Measurements from ENCODE around the gene C4B. TPM values are rescaled to one million over a fixed set of nuclear protein-coding genes. Genes with fewer than 3 reads are reported as not detected.
"Not testable (repeated sequence)": the region's sequence is repeated elsewhere in the genome, so short reads cannot be mapped to it uniquely, and the experiment has no call there.

The C4B gene
- total RNA-seq, 2 experiments from 2014 or later: 3.5 to 5.5 TPM

DNA sequence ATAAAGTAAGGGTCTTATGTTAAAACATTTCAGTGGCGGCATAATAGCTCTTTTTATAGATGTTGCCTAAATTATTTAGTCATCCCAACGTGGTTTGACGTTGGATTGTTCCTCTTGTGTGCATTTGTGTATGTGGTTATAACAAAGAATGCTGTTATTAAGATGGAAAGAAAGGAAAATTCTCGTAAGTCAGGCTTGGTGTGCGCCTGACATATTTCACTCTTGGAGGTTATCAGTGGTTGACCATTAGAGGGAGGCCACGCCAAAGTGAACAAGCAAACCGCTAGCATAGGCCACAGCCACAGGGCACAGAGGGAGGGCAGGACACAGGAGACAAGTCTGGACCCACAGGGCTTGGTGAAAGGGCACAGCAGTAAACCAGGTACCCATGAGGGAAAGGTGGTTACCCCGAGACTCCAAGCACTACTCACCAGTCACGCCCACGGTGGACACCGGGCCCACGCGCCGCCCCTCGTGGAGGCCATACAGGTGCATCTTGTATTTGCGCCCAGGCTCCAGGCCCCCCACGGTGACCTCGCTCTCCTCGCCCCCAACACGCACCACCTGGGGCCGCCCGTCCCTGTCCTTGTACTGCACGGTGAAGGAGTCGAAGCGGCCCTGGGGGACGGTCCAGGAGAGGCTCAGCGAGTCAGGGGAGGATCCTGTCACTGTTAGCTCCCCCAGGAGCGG lies 46.5 kb downstream of the C4B start:
- Mint-ChIP-seq H3K36me3 (no peaks in the 10 kb centered on the region), H3K9me3 (ENCODE audit: low read depth) (no peaks in the 10 kb centered on the region), H3K4me3 (no peak overlapping the region), H3K27me3 (peaks cover 4% of the 10 kb centered on the region), H3K27ac (no peak overlapping the region), H3K4me1 (peaks cover 4% of the 10 kb centered on the region)
- CTCF ChIA-PET: no interaction called here
- no peak for DNase-seq
- no peak for ATAC-seq

- Mint-ChIP-seq H3K4me3 (no peak overlapping the region), H3K27me3 (peaks cover 4% of the 10 kb centered on the region), H3K36me3 (no peaks in the 10 kb centered on the region), H3K27ac (no peak overlapping the region), H3K9me3 (ENCODE audit: low read depth) (no peaks in the 10 kb centered on the region), H3K4me1 (peaks cover 4% of the 10 kb centered on the region)
- ATAC-seq (no peak), DNase-seq (no peak)
- CTCF ChIA-PET: no interaction called here
These were observed 50.1 kb downstream of the C4B start for GRCh38 chr6:32064706-32065105.

GRCh38 chr6:32067521-32067920 lies 52.9 kb downstream of the C4B start:
- CTCF ChIA-PET; DNase-seq; H3K9me3 Mint-ChIP-seq (ENCODE audit: low read depth); H3K27me3 Mint-ChIP-seq; ATAC-seq; H3K36me3 Mint-ChIP-seq; H3K4me3 Mint-ChIP-seq; H3K4me1 Mint-ChIP-seq; H3K27ac Mint-ChIP-seq: not testable (repeated sequence)

- not testable (repeated sequence) for H3K4me3 Mint-ChIP-seq; H3K9me3 Mint-ChIP-seq (ENCODE audit: low read depth); DNase-seq; H3K36me3 Mint-ChIP-seq; H3K4me1 Mint-ChIP-seq; H3K27me3 Mint-ChIP-seq; ATAC-seq; H3K27ac Mint-ChIP-seq
- CTCF ChIA-PET: interaction anchor here (0.9 kb wide), 1 partner anchor 21 kb away, joined by 3 read pairs; no protein-coding TSS in a partner anchor
These were observed 53.7 kb downstream of the C4B start for GRCh38 chr6:32068315-32068714.

GRCh38 chr6:32068867-32069266 lies 54.3 kb downstream of the C4B start:
- ATAC-seq (no peak), DNase-seq (no peak)
- Mint-ChIP-seq H3K36me3 (no peaks in the 10 kb centered on the region), H3K4me3 (no peak overlapping the region), H3K9me3 (ENCODE audit: low read depth) (no peaks in the 10 kb centered on the region), H3K27ac (no peak overlapping the region), H3K27me3 (peaks cover 3% of the 10 kb centered on the region), H3K4me1 (peaks cover 4% of the 10 kb centered on the region)
- CTCF ChIA-PET: interaction anchor here (0.9 kb wide), 1 partner anchor 21 kb away, joined by 3 read pairs; no protein-coding TSS in a partner anchor

DNA sequence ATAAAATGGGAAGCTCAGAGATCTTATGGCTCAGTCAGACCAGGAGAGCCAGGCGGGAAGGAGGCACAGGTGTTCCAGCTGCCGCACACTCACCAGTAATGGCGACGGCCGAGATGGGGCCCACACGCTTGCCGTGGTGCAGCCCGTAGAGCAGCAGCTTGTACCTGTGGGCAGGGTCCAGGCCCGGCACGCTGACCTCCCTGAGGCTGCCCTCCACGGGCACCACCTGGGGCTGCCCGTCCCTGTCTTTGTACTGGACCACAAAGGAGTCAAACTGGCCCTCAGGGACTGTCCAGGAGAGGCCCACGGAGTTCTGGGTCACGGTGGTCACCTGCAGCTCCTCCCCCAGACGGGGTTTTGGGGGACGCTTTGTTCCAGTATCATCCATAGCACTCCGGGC lies 54.9 kb downstream of the C4B start:
- CTCF ChIA-PET: no interaction called here
- no peak overlapping the region for H3K27ac Mint-ChIP-seq
- H3K4me3 Mint-ChIP-seq: no peak overlapping the region

DNA sequence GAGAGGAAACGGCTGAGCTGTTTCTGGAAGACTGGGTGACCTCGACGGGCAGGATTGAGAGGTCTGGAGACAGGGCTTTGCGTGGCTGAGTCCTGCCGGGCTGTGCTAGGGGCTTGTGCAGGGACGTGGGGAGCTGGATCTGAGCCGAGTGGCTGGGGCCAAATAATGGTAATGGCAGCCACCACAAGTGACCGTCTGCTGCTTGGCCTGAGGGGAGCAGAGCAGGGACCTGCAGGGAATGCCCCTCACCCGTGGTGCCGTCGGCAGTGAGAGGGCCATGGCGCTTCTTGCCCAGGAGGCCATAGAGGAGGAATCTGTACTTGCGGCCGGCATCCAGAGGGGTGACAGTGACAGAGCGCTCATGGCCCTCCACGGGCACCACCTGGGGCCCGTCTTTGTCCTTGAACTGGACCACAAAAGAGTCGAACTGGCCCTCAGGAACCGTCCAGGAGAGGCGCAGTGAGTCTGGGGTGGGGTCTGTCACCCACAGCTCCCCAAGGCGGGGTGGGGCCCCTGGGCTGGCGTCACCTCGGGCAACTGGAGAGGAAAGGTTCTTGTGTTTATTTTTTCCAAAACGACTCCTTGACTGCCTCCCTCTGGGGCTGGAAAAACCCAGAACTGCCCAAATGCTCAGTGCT lies 55.4 kb downstream of the C4B start:
- DNase-seq (no peak), ATAC-seq (no peak)
- Mint-ChIP-seq H3K9me3 (ENCODE audit: low read depth) (no peaks in the 10 kb centered on the region), H3K36me3 (no peaks in the 10 kb centered on the region), H3K4me1 (peaks cover 3% of the 10 kb centered on the region), H3K27ac (no peak overlapping the region), H3K4me3 (no peak overlapping the region), H3K27me3 (peaks cover 2% of the 10 kb centered on the region)
- CTCF ChIA-PET: no interaction called here

More for the DNA sequence above, 54.9 kb downstream of the C4B start:
- no peaks in the 10 kb centered on the region for H3K36me3 Mint-ChIP-seq
- peaks cover 4% of the 10 kb centered on the region for H3K4me1 Mint-ChIP-seq
- no peaks in the 10 kb centered on the region for H3K9me3 Mint-ChIP-seq (ENCODE audit: low read depth)
- DNase-seq (no peak), ATAC-seq (no peak)
- H3K27me3 Mint-ChIP-seq: peaks cover 2% of the 10 kb centered on the region

GRCh38 chr6:32070814-32071543 lies 56.4 kb downstream of the C4B start:
- ATAC-seq (no peak), DNase-seq (no peak)
- no peaks in the 10 kb centered on the region for H3K36me3 Mint-ChIP-seq
- H3K4me1 Mint-ChIP-seq: no peaks in the 10 kb centered on the region
- no peak overlapping the region for H3K4me3 Mint-ChIP-seq
- peaks cover 3% of the 10 kb centered on the region for H3K27me3 Mint-ChIP-seq
- no peak overlapping the region for H3K27ac Mint-ChIP-seq
- CTCF ChIA-PET: no interaction called here
- no peaks in the 10 kb centered on the region for H3K9me3 Mint-ChIP-seq (ENCODE audit: low read depth)

DNA sequence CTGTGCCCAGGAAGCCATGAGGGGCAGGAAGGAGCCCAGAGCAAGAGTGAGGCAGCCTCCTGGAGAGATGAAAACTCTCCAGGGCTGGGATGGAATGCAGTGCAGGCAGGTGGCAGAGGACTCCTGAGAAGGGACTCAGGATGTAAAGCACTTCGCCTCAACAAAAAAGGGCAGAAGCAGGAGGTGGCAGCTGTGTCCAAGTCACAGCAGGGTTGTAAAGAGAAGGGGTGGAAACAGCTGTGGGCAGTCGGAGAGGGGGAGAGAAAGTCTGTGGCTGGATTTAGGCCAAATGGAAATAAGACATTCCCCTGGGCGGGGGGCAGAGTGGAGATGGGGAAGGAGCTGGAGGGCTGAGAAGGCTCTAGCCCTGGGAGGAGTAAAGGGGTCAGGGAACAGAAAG lies 58.5 kb downstream of the C4B start:
- Mint-ChIP-seq H3K27ac (no peak overlapping the region), H3K36me3 (no peaks in the 10 kb centered on the region), H3K9me3 (ENCODE audit: low read depth) (no peaks in the 10 kb centered on the region), H3K27me3 (peaks cover 5% of the 10 kb centered on the region), H3K4me3 (no peak overlapping the region), H3K4me1 (no peaks in the 10 kb centered on the region)
- DNase-seq (no peak), ATAC-seq (no peak)
- CTCF ChIA-PET: no interaction called here

- Mint-ChIP-seq H3K4me3 (no peak overlapping the region), H3K27ac (no peak overlapping the region), H3K9me3 (ENCODE audit: low read depth) (no peaks in the 10 kb centered on the region), H3K4me1 (no peaks in the 10 kb centered on the region), H3K36me3 (no peaks in the 10 kb centered on the region), H3K27me3 (peaks cover 5% of the 10 kb centered on the region)
- DNase-seq (no peak), ATAC-seq (no peak)
- CTCF ChIA-PET: no interaction called here
These were observed 59.0 kb downstream of the C4B start for GRCh38 chr6:32073613-32074012.

GRCh38 chr6:32074996-32075532 lies 60.5 kb downstream of the C4B start:
- H3K4me1 Mint-ChIP-seq: no peaks in the 10 kb centered on the region
- no peak for DNase-seq
- CTCF ChIA-PET: no interaction called here
- H3K27me3 Mint-ChIP-seq: peaks cover 5% of the 10 kb centered on the region
- no peaks in the 10 kb centered on the region for H3K9me3 Mint-ChIP-seq (ENCODE audit: low read depth)
- no peaks in the 10 kb centered on the region for H3K36me3 Mint-ChIP-seq
- no peak overlapping the region for H3K4me3 Mint-ChIP-seq
- no peak overlapping the region for H3K27ac Mint-ChIP-seq
- no peak for ATAC-seq

DNA sequence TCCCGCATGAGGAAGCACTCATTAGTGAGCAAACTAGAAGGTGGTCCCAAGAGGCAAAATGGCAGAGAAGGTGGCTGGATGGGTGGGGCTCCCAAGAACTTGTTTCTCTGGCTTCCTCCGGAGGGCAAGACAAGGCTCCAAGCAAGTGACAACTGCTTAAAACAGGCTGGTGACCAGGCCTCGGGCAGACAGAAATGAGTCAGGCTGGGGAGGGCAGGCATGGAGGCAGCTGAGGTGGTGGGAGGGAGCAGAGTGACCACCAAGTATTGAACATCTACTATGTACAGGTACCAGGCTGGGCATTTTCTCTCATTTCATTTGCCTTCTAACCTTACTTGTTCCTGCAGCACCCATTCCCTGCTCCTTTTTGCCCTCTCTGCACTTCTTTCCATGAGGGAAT lies 61.2 kb downstream of the C4B start:
- CTCF ChIA-PET: no interaction called here
- H3K4me1 Mint-ChIP-seq: no peaks in the 10 kb centered on the region
- H3K27ac Mint-ChIP-seq: no peak overlapping the region
- H3K4me3 Mint-ChIP-seq: no peak overlapping the region
- DNase-seq (no peak), ATAC-seq (no peak)
- no peaks in the 10 kb centered on the region for H3K36me3 Mint-ChIP-seq
- peaks cover 5% of the 10 kb centered on the region for H3K27me3 Mint-ChIP-seq
- H3K9me3 Mint-ChIP-seq (ENCODE audit: low read depth): no peaks in the 10 kb centered on the region

- CTCF ChIA-PET: no interaction called here
- no peaks in the 10 kb centered on the region for H3K36me3 Mint-ChIP-seq
- H3K4me3 Mint-ChIP-seq: no peak overlapping the region
- no peaks in the 10 kb centered on the region for H3K4me1 Mint-ChIP-seq
- no peaks in the 10 kb centered on the region for H3K9me3 Mint-ChIP-seq (ENCODE audit: low read depth)
- ATAC-seq (no peak), DNase-seq (no peak)
- peaks cover 5% of the 10 kb centered on the region for H3K27me3 Mint-ChIP-seq
- no peak overlapping the region for H3K27ac Mint-ChIP-seq
These were observed 61.8 kb downstream of the C4B start for GRCh38 chr6:32076321-32076809.
